GM03348 (cell line): ENCODE results near the gene ZNF521.

Experiments
- DNase-seq: peaks from one replicate; pipeline ENCODE4 v3.0.0; 2012; ENCODE audit warnings: low spot score

ZNF521 gene

DNA sequence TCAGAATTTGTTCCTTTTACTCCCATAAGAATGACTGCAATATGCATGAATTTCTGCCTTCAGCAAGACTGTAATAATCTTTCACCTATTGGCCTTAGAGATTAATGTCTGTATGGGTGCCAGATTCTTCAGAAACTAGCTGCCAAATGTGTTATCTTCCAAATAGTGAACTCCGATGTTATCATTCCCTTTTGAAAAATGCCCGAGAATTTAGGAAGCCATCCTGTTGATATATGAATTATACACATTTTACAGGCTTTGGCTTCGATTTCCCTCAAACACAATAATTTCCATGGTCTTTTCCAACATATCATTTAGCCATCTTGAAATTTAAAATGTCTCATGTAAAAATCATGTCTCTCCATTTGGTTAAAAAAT lies 101.5 kb downstream of the ZNF521 start:
- no peak for DNase-seq

DNA sequence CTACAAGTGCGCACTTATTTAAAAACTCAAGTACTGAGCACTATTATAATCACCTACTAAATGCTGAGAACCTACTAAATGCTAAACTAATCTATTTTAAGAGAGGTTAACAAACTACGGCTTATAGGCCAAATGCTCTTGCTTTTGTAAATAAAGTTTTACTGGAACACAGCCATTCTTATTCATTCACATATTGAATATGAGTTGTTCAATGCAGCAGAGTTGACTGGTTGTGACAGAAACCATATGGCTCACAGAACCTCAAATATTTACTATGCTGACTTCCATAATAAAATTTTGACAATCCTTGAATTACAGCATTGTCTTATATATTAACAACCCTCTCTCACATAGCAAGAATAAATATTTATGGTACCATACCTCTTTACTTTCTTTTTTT lies 103.2 kb downstream of the ZNF521 start:
- no peak for DNase-seq

DNA sequence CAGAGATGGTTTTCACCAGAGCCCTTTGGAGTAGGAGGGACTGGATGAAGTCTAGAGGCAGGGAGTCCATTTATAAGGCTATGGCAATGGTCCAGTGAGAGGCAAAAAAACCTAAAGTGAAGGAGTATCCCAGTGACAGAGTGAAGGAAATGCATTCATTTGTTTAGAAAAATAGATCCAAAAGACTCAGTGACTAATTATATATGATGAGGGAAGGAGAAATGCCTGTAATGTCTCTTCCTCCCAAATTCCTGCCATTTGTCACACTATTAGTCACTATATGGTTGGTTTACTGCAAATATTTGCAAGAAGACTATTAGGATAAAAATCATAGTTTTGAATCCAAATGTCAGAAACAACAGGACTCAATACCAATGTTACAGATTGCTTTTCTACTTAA lies 104.2 kb downstream of the ZNF521 start:
- peak; percentile 20 for DNase-seq

DNA sequence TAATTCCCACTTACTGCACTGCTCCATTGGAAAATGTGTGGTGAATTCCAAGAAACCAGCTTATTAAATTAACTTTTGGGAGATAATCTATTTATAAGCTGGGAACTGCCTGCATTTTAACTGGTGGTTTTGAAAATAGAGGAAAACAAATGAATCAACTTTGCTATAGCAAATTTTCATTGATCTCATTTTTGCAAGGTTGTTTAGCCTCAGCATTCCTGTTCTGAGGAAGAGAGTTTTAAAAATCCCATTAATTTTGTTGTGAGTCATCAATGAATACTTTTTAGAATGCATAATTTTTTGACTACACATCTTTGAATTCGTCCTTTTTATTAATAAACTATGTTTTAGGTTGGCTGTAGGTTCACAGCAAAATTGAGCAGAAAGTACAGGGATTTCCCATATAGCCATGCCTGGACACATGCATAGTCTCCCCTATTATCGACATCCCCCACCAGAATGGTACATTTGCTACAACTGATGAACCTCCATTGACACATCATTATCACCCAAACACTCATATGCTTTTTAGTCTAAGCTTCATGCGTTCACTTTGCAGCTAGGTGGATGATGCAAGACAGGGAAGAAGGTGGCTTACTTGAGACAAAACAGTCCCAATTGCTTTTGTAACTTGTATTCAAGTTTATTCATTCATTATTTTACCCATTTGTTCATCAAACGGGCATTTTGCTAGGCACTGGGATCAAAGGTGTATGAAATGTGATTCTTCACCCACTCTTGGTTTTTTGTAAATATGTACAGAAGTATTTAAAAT lies 106.9 kb downstream of the ZNF521 start:
- DNase-seq, result no peak

GRCh38 chr18:25244170-25244569 lies 107.8 kb downstream of the ZNF521 start:
- no peak for DNase-seq

DNA sequence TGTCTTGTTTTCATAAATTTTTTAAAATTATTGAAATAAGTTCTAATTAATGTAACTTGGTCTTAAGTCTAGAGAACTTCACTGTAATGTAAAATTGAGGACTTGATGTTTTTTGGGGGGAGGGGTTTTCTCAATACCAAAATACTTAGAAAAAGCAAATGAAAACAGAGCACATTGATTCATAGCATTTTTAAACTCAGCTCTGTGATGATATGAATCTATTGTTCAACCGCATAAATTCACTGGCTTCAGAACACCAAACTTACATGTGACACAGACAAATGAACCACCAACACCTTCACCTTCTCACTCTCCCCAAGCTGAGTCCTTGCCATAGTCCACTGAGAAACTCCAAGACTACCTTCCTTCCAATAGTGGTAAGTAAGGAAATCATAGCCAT lies 108.2 kb downstream of the ZNF521 start:
- DNase-seq, result no peak

DNA sequence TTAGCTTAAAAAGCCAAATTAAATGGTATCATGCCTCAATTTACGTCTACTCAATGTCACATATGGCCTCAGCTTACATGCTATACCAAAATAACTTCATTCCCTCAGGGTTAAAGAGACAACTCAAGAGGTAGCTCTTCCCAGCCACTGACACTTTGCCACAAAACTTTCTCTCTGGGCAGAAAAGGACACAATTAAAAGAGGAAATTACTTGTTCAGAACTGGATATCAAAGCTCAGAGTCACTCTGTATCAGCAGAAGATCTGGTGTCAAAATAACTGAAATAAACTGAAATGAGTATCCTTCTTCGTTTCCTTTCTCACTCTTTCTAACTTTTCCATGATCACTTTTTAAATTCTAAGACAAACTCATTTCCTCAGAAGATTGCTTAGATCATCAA lies 108.7 kb downstream of the ZNF521 start:
- DNase-seq, result no peak

DNA sequence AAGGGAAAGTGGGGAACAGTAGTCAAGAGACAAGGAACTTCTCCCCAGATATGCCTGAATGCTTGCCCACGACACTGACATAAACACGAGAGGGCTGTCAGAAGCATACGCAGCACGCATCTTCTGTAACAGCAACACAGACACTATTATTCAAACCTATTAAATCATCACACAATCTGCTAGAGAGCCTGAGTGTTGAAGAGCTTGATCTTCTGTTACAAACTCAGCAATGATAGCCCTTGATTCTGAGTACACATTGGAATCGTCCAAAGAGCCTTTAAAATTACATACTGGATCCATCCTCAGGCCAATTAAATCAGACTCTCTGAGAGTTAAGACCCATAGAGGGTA lies 111.6 kb downstream of the ZNF521 start:
- DNase-seq, result no peak

DNA sequence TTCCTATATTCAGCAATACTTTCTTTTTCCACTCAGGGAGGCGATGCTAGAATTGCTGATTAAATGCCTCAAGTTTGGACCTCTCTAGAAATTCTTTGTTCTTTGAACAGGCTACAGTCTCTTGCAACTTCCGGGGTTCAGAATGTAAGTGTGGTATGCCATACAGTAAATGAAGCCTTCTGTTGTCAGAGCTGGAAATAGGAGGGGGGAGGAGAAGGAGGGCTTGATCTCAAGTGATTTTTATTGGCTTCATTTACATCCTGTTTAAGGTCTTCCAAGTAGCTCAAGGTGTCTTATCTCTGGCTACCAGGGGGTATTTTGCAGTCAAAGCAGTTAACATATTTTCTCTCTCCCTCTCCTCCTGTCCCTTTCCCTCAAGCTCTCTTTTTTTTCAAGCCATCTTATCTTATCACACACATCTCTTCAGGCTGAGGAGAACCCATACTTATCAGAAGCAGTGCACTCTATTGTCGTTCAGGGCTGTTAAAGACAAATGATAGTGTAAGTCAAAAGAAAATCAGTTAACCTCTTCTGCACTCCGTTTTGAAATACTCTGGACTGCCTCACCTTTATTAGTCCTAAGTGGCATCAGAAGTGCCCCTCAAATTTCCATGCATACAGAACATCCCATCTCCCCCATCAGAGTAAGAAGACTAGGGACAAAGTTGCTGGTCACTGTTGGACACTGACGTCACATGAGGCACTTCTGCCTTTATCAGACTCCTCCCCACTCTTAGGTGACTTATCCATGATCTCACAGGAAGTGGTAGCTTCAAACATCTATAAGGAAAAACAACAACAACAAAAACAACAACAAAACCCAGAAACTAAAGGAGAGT lies 112.2 kb downstream of the ZNF521 start:
- no peak for DNase-seq

DNA sequence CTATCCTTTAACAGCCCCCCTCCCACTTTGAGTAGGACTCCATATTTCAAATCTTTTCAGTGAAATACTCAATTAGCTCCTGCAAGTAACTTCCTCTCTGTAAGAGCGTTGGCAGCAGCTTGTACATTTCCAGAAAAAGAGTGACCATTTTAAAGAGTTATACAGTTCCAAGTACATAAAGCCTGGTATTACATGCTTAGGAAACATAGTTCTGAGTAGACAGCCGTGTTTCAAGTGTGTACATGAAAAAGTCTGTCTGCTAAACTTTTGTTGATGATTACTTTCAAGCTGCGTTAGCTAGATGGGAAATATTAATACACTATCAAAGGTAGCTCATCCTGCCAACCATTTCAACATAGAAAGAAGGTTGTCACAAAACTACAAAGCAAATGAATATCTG lies 112.8 kb downstream of the ZNF521 start:
- DNase-seq, result no peak

- DNase-seq, result no peak
These were observed 114.2 kb downstream of the ZNF521 start for GRCh38 chr18:25237571-25238267.

DNA sequence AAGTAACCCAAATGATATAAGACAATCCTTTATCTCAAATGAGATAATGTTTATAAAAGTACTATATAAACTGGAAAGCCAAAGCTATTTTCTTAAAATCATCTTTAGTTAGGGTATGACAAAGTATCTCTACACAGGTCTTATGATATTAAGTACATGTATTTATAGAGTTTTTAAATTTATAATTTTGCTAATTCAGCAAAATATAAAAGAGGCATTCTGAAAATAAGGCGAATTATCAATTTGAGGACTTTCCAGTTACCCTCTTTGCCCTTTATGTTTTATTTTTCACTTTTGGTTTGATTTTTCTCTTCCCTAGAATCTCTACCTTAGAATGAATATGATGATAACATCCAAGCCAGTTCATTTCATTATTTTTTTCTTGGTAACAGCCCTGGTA lies 115.2 kb downstream of the ZNF521 start:
- DNase-seq, result no peak

GRCh38 chr18:25235401-25236042 lies 116.4 kb downstream of the ZNF521 start:
- no peak for DNase-seq

- DNase-seq, result no peak
These were observed 117.1 kb downstream of the ZNF521 start for GRCh38 chr18:25234740-25235345.

- DNase-seq, result no peak
These were observed 117.7 kb downstream of the ZNF521 start for GRCh38 chr18:25234322-25234639.

GRCh38 chr18:25233528-25234321 lies 118.2 kb downstream of the ZNF521 start:
- DNase-seq, result peak; percentile 26

DNA sequence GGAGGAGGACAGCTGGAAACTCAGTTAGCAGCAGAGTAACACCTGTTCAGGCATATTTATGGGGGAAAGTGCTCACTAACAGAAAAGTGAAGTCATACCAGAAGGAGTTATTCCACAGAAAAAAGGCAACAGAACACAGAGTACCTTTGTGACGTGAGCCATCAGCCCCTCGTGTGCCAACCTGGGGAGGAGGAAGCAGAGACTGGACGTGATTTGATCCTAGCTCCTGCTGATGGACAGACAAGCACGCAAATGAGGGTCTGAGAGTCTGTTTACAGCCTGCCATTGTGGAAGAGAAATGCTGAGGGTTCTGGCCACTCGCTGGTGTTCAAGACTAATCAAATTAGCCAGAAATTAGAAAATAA lies 120.7 kb downstream of the ZNF521 start:
- no peak for DNase-seq

DNA sequence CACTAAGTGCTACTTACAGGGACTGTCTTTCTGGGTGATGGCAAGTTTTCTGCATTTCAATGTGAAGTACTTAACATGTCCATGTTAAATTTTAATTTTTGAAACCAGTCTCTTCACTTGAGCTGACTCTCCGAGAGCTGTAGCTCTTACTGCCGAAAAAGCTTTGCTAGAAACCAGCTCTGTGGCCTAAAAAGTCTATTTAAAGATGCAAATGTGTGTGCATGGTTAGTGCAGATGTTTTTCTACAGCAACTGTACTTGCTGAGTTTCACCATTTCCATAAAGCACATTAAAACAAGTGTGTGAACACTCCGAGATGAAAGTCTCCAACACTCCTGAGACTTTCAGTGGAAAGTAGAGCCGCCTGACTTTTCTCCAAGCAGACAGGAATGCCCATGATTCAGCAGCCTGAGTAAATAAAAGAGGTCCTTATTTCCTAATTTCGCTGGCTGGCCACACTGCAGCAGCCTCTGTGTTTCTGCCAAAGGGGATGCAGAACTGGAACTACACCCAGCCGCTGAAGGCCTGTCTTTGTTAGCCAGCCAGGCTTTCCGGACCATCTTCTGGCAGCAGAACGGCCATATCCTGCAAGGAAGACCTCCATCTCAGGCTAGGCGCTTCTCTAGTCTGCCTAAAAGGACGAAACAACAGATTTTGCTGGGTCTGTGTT lies 121.2 kb downstream of the ZNF521 start:
- peak; percentile 81 for DNase-seq

- DNase-seq, result no peak
These were observed 122.0 kb downstream of the ZNF521 start for GRCh38 chr18:25229920-25230319.

- DNase-seq, result peak; percentile 20
These were observed 122.9 kb downstream of the ZNF521 start for GRCh38 chr18:25229081-25229480.

- DNase-seq, result no peak
These were observed 123.6 kb downstream of the ZNF521 start for GRCh38 chr18:25228410-25228809.
